Suprapubic skin (tissue), 3 donors: ENCODE data around the gene FSD1L.

Source experiments
- CTCF ChIP-seq, 2 donors: fragments of 200-600 bp in 1 of 2; fragments of 450-650 bp in 1 of 2; sonication (generic) in 1 of 2; IDR thresholded peaks; one replicate each; pipeline ENCODE4 v1.5.1; 2016 to 2019; ENCODE audit warnings: antibody characterized with exemption in 2 of 2, mild to moderate bottlenecking in 1 of 2, moderate library complexity in 1 of 2
- EP300 ChIP-seq: sonication (generic); formaldehyde crosslinking; IDR thresholded peaks from one replicate; pipeline ENCODE4 v1.6.1; 2017; ENCODE audit warnings: antibody characterized with exemption
- POLR2A ChIP-seq, 2 donors: fragments of 450-650 bp; IDR thresholded peaks; one replicate each; pipeline ENCODE4 v1.6.1; 2017; ENCODE audit warnings: antibody characterized with exemption in 2 of 2, mild to moderate bottlenecking in 2 of 2, moderate library complexity in 2 of 2

DNA sequence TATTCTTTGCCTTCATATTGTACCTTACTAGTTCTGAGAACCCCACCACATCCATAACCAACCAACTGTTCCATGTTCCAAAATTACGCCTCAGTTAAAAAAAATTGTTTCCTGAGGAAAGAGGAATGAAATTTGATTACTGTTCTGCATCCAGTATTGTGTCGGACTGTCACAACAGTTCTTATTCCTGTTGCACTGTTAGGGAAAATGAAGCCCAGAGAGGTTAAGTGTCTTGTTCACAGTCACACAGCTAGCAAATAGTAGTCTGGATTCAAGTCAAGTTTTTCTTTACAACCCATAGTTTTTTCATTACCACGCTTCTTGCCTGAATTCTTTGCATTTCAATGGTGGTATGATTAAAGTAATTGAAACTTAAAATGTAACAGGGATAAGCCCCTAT lies 4.4 kb downstream of the FSD1L start:
- TF ChIP-seq POLR2A (IDR thresholded peaks at IDR 0.05) = no peak
- no peak for TF ChIP-seq CTCF (IDR thresholded peaks at IDR 0.05)
- TF ChIP-seq EP300 = no peak
